ENCODE results near the gene C13orf46.

DNA sequence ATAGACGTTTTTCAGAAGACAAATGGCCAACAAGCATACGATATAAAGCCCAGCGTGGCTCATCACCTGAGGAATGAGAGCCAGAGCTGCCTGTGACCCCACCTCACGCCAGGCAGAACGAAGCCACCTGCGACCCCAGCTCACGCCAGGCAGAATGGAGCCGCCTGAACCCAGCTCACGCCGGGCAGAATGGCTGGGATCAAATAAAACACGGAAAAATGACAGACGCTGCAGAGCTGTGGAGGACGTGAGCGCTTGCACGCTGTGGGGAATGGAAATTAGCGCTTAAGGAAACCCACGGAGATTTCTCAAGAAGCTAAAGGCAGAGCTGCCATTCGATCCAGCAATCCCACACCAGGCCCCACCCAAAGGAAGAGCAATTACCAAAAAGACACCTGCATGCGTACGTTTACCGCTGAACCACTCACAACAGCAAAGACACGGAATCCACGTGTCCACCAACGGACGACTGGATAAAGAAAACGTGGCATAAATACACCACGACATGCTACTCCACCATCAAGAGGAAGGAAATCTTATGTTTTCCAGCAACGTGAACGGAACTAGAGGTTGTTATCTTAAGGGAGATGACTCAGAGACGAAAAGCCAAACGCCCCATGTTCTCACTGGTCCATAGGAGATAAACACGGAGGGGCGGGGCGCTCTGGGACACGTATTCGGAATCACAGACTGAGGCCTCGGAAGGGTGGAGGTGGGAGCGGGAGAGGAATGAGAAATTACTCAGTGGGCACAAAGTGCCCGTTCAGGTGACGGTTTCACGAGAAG lies 30.7 kb upstream of the C13orf46 start:
- TF ChIP-seq, protein P1, sequence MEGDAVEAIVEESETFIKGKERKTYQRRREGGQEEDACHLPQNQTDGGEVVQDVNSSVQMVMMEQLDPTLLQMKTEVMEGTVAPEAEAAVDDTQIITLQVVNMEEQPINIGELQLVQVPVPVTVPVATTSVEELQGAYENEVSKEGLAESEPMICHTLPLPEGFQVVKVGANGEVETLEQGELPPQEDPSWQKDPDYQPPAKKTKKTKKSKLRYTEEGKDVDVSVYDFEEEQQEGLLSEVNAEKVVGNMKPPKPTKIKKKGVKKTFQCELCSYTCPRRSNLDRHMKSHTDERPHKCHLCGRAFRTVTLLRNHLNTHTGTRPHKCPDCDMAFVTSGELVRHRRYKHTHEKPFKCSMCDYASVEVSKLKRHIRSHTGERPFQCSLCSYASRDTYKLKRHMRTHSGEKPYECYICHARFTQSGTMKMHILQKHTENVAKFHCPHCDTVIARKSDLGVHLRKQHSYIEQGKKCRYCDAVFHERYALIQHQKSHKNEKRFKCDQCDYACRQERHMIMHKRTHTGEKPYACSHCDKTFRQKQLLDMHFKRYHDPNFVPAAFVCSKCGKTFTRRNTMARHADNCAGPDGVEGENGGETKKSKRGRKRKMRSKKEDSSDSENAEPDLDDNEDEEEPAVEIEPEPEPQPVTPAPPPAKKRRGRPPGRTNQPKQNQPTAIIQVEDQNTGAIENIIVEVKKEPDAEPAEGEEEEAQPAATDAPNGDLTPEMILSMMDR (conservative IDR thresholded peaks at IDR 0.05; ENCODE audit: low read depth, low read length), result no peak
- TF ChIP-seq EZH2 (IDR thresholded peaks at IDR 0.05; ENCODE audit: low read length, unreplicated experiment), result no peak
